Astrocyte (in vitro differentiated cells and primary cell): ENCODE data around the gene RABGAP1L. TPM values are rescaled to one million over a fixed set of nuclear protein-coding genes. Genes with fewer than 3 reads are reported as not detected.
A peak's percentile ranks its signal among the peaks of the same experiment; 100 is the strongest.

Source experiments
- DNase-seq: peaks from one replicate; pipeline ENCODE4 v3.0.0-alpha.2; 2010; ENCODE audit warnings: low read depth
- FAIRE-seq: peaks from 2 replicates; lab custom pipeline; 2011; peaks lifted over from hg19 to GRCh38; lab: Jason Lieb, UNC
- H2AFZ ChIP-seq: 2 replicates; pipeline ENCODE4 v1.6.0; 2012; ENCODE audit warnings: low read depth, low read length, inconsistent platforms
- H3K27ac ChIP-seq: 2 replicates; pipeline ENCODE4 v1.5.1; 2011; ENCODE audit warnings: low read depth, low read length, inconsistent platforms
- H3K27me3 ChIP-seq: 2 replicates; pipeline ENCODE4 v1.6.0; 2011; ENCODE audit warnings: low read length, inconsistent platforms; ENCODE audit not compliant: insufficient read depth
- H3K36me3 ChIP-seq: 2 replicates; pipeline ENCODE4 v1.5.1; 2011; ENCODE audit warnings: low read length, inconsistent platforms; ENCODE audit not compliant: insufficient read depth
- H3K4me1 ChIP-seq: 2 replicates; pipeline ENCODE4 v1.5.1; 2011; ENCODE audit warnings: low read length, inconsistent platforms; ENCODE audit not compliant: insufficient read depth
- H3K4me2 ChIP-seq: 2 replicates; pipeline ENCODE4 v1.6.0; 2012; ENCODE audit warnings: low read length, inconsistent platforms
- H3K4me3 ChIP-seq: 2 replicates; pipeline ENCODE4 v1.5.1; 2011; ENCODE audit warnings: low read depth, mild to moderate bottlenecking, low read length, inconsistent platforms; ENCODE audit not compliant: insufficient read depth
- H3K79me2 ChIP-seq: 2 replicates; pipeline ENCODE4 v1.6.0; 2012; ENCODE audit warnings: mild to moderate bottlenecking, low read length, inconsistent platforms; ENCODE audit not compliant: insufficient read depth
- H3K9ac ChIP-seq: 2 replicates; pipeline ENCODE4 v1.6.0; 2012; ENCODE audit warnings: mild to moderate bottlenecking, low read length, inconsistent platforms
- H3K9me3 ChIP-seq: 2 replicates; pipeline ENCODE4 v1.5.1; 2012; ENCODE audit warnings: low read depth, mild to moderate bottlenecking, low read length, inconsistent platforms; ENCODE audit not compliant: insufficient read depth
- H4K20me1 ChIP-seq: 2 replicates; pipeline ENCODE4 v1.6.0; 2012; ENCODE audit warnings: low read length, inconsistent platforms; ENCODE audit not compliant: insufficient read depth
- H3K27ac Mint-ChIP-seq: one replicate; pipeline ENCODE4 v1.8.0; 2021; ENCODE audit warnings: mild to moderate bottlenecking, mixed read lengths; ENCODE audit not compliant: unreplicated experiment
- H3K27me3 Mint-ChIP-seq: one replicate; pipeline ENCODE4 v1.8.0; 2021; ENCODE audit warnings: low read depth, mixed read lengths; ENCODE audit not compliant: unreplicated experiment
- H3K36me3 Mint-ChIP-seq: one replicate; pipeline ENCODE4 v1.8.0; 2021; ENCODE audit warnings: low read depth, mixed read lengths; ENCODE audit not compliant: unreplicated experiment
- H3K4me1 Mint-ChIP-seq: one replicate; pipeline ENCODE4 v1.8.0; 2021; ENCODE audit warnings: low read depth, mixed read lengths; ENCODE audit not compliant: unreplicated experiment
- H3K4me3 Mint-ChIP-seq: one replicate; pipeline ENCODE4 v1.8.0; 2021; ENCODE audit warnings: mild to moderate bottlenecking, moderate library complexity, mixed read lengths; ENCODE audit not compliant: unreplicated experiment
- H3K9me3 Mint-ChIP-seq: one replicate; pipeline ENCODE4 v1.8.0; 2021; ENCODE audit warnings: mild to moderate bottlenecking, mixed read lengths; ENCODE audit not compliant: unreplicated experiment
- EZH2 ChIP-seq: IDR thresholded peaks from 2 replicates; pipeline ENCODE4 v1.6.1; 2012; ENCODE audit warnings: mild to moderate bottlenecking, low read length, inconsistent platforms; ENCODE audit not compliant: insufficient read depth
- total RNA-seq: library from RNA; stranded (reverse); gene quantifications from 2 replicates; pipeline ENCODE4 v1.2.1, GENCODE V29; 2021
- TF ChIP-seq, protein P1 (sequence below): IDR thresholded peaks from 2 replicates; pipeline ENCODE4 v1.5.1; 2011; ENCODE audit warnings: low read depth, mild to moderate bottlenecking, inconsistent platforms, low read length, moderate library complexity; ENCODE audit not compliant: insufficient read depth

The RABGAP1L gene
- total RNA-seq, 1 donor from 2014 or later, result 40.2 TPM

DNA sequence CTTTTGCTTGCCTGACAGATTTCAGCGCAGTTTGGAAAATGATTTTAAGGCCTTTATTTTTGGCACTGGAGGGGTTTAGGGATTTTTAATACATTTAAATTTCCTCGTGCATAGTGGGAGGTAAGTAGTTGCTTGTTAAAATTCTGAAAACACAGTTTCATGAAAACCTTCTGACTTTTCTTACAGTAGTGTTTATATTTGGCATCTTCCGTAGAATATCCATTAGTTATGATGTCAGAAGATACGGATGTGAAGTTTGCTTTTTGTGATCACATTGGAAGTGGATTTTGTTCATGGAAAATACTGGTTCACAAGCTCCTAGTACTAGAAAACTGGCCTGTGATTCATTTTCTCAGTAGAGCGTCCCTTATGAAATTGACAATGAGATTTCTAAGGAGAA, 1.3 kb downstream of the RABGAP1L start:
- TF ChIP-seq EZH2, result no peak
- TF ChIP-seq, protein P1, sequence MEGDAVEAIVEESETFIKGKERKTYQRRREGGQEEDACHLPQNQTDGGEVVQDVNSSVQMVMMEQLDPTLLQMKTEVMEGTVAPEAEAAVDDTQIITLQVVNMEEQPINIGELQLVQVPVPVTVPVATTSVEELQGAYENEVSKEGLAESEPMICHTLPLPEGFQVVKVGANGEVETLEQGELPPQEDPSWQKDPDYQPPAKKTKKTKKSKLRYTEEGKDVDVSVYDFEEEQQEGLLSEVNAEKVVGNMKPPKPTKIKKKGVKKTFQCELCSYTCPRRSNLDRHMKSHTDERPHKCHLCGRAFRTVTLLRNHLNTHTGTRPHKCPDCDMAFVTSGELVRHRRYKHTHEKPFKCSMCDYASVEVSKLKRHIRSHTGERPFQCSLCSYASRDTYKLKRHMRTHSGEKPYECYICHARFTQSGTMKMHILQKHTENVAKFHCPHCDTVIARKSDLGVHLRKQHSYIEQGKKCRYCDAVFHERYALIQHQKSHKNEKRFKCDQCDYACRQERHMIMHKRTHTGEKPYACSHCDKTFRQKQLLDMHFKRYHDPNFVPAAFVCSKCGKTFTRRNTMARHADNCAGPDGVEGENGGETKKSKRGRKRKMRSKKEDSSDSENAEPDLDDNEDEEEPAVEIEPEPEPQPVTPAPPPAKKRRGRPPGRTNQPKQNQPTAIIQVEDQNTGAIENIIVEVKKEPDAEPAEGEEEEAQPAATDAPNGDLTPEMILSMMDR, result no peak
- Histone ChIP-seq H3K9me3 (no peaks in the 10 kb centered on the region), H3K27me3 (no peaks in the 10 kb centered on the region), H4K20me1 (peaks cover 21% of the 10 kb centered on the region), H3K4me1 (peaks cover 5% of the 10 kb centered on the region), H3K79me2 (peaks cover 42% of the 10 kb centered on the region), H3K36me3 (no peaks in the 10 kb centered on the region), H2AFZ (no peak overlapping the region), H3K27ac (no peak overlapping the region), H3K4me3 (peak overlapping the region; percentile 87), H3K9ac (peak overlapping the region; percentile 90), H3K4me2 (peak overlapping the region; percentile 95)
- Mint-ChIP-seq H3K4me1 (peaks cover 7% of the 10 kb centered on the region), H3K27me3 (peaks cover 3% of the 10 kb centered on the region), H3K9me3 (no peaks in the 10 kb centered on the region), H3K4me3 (peak overlapping the region; percentile 97), H3K36me3 (peaks cover 2% of the 10 kb centered on the region), H3K27ac (no peak overlapping the region)
- FAIRE-seq (no peak), DNase-seq (no peak)

GRCh38 chr1:174161813-174162212, 2.5 kb downstream of the RABGAP1L start:
- DNase-seq (no peak), FAIRE-seq (no peak)
- no peaks in the 10 kb centered on the region for H3K27me3 ChIP-seq
- no peak overlapping the region for H3K4me2 ChIP-seq
- Mint-ChIP-seq H3K36me3 (peaks cover 2% of the 10 kb centered on the region), H3K4me1 (peaks cover 7% of the 10 kb centered on the region), H3K27ac (no peak overlapping the region), H3K4me3 (no peak overlapping the region), H3K9me3 (no peaks in the 10 kb centered on the region), H3K27me3 (no peaks in the 10 kb centered on the region)
- no peaks in the 10 kb centered on the region for H3K36me3 ChIP-seq
- H3K27ac ChIP-seq, result no peak overlapping the region
- no peak overlapping the region for H3K9ac ChIP-seq
- H3K9me3 ChIP-seq, result no peaks in the 10 kb centered on the region
- peaks cover 46% of the 10 kb centered on the region for H3K79me2 ChIP-seq
- H3K4me3 ChIP-seq, result no peak overlapping the region
- TF ChIP-seq, protein P1, result no peak
- no peak for TF ChIP-seq EZH2
- H4K20me1 ChIP-seq, result peaks cover 24% of the 10 kb centered on the region
- H3K4me1 ChIP-seq, result peaks cover 5% of the 10 kb centered on the region
- no peak overlapping the region for H2AFZ ChIP-seq

DNA sequence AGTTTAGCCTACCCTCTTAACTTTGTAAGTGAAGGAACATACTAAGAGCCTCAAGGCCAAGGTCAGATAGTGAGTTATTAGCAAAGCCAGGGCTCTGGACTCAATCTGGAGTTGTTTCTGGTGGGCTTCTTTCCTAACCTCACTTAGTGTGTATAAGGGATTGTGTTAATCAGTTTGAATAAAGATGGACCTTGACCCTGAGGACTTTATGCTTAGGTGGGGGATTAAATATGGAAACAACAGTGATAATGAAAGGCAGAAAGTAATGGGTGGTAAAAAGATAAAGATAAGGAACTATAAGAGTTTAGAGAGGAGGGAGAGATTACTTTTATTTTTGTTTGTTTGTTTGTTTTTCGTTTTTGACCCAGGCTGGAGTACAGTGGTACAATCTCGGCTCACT, 5.5 kb downstream of the RABGAP1L start:
- peaks cover 2% of the 10 kb centered on the region for H3K36me3 Mint-ChIP-seq
- no peak overlapping the region for H3K4me3 ChIP-seq

More for the DNA sequence above, 5.5 kb downstream of the RABGAP1L start:
- no peaks in the 10 kb centered on the region for H3K27me3 Mint-ChIP-seq
- Histone ChIP-seq H3K27ac (no peak overlapping the region), H3K27me3 (no peaks in the 10 kb centered on the region), H3K4me2 (no peak overlapping the region), H3K9me3 (no peaks in the 10 kb centered on the region), H3K9ac (no peak overlapping the region), H3K79me2 (peaks cover 60% of the 10 kb centered on the region), H3K4me1 (peaks cover 5% of the 10 kb centered on the region), H4K20me1 (peaks cover 24% of the 10 kb centered on the region), H2AFZ (no peak overlapping the region), H3K36me3 (no peaks in the 10 kb centered on the region)
- H3K9me3 Mint-ChIP-seq, result no peaks in the 10 kb centered on the region
- DNase-seq, result no peak
- no peak overlapping the region for H3K27ac Mint-ChIP-seq
- H3K4me1 Mint-ChIP-seq, result peaks cover 7% of the 10 kb centered on the region
- TF ChIP-seq, protein P1, result no peak
- TF ChIP-seq EZH2, result no peak
- FAIRE-seq, result no peak
- no peak overlapping the region for H3K4me3 Mint-ChIP-seq
